Thyroid gland (tissue), 4 donors: ENCODE measurements around the gene OGG1.

Experiments used
- CTCF ChIP-seq, 6 experiments: fragments of 200-600 bp in 3 of 6; fragments of 450-650 bp in 3 of 6; sonication (generic) in 3 of 6; IDR thresholded peaks; one replicate each; pipeline ENCODE4 v1.5.1; 2016 to 2019; ENCODE audit warnings: antibody characterized with exemption in 6 of 6, mild to moderate bottlenecking in 2 of 6, inconsistent platforms in 1 of 6, moderate library complexity in 1 of 6
- POLR2A ChIP-seq, 2 donors: fragments of 450-650 bp; IDR thresholded peaks; one replicate each; pipeline ENCODE4 v1.6.1; 2017; ENCODE audit warnings: antibody characterized with exemption in 2 of 2, mild to moderate bottlenecking in 2 of 2, moderate library complexity in 1 of 2

GRCh38 chr3:9743548-9743947, 6.2 kb upstream of the OGG1 start:
- TF ChIP-seq CTCF (IDR thresholded peaks at IDR 0.05) (no peak), POLR2A (IDR thresholded peaks at IDR 0.05) (no peak)
